Activated naive CD4-positive, alpha-beta T cell treated with anti-CD3 and anti-CD28 coated beads, Interleukin-2, amount 10 ng/mL, durations not matched to agents 5 hours and 36 hours (primary cell): ENCODE results near the gene SEMA4F. TPM values are rescaled to one million over a fixed set of nuclear protein-coding genes. Genes with fewer than 3 reads are reported as not detected.

Source experiments
- total RNA-seq, 2 experiments: library from RNA; stranded (reverse); gene quantifications; one replicate each; pipeline ENCODE4 v1.2.3, GENCODE V29; 2021

SEMA4F gene
- 1 to 10 TPM; 6.5 to 6.9 TPM for total RNA-seq

DNA sequence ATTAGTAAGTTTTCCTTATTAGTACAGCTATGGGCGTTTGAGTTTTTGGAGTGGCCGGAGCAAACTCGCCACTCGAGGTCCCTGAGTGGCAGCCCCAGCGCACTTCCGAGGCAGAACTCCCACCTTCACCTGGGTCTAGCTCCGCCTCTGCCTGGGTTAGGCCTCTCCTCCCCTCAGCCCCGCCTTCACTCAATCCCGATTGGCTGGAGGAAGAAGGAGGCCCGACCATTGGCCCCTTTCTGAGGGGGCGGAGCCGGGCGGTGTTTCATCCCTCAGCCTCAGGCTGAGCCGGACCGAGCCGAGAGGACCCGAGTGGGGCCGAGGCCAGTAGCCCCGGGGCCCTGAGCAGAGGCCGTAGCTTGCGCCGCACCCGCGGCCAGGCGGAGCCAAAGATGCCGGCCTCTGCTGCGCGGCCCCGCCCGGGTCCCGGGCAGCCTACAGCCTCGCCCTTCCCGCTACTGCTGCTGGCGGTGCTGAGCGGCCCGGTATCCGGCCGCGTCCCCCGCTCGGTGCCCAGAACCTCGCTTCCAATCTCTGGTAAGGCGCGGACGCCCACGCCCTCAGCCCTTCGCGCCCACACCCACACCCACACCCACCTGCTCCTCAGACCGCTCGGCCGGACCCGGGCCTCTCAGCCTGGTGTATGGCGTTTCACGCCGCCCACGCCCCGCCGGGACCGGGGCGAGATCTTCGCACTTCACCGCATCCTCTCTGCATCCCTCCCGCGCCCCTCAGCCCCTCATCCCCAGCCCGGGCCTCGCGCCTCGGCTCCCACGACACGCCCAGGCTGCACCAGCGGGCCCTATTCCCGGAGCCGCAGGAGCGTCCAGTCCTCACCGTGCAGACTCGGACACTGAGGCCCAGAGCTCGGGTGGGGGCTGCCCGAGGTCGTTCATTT is at the start of gene SEMA4F:
Gene SEMA4F, plus strand, starts transcription at position 263 of the 898 bp plus-strand sequence. Its CDS starts 130 bp downstream, at position 393.

GRCh38 chr2:74648009-74648443 is 6.0 kb upstream of the SEMA4F start, which contains the start of gene M1AP:
Gene M1AP (minus strand): TSS chr2:74648330. CDS start chr2:74640275, 8,055 bp downstream.

Other genes starting within 250 kb of the SEMA4F start
- 1 to 10 TPM; 3.3 to 3.8 TPM for gene C2orf81, start 232.6 kb upstream of the SEMA4F start, total RNA-seq
- gene WDR54, start 232.5 kb upstream of the SEMA4F start, total RNA-seq: 10 to 100 TPM; 78.2 to 79.5 TPM
- under 1 TPM; 0.81 to 0.84 TPM for gene RTKN, start 212.3 kb upstream of the SEMA4F start, total RNA-seq
- gene INO80B, start 199.2 kb upstream of the SEMA4F start, total RNA-seq: 10 to 100 TPM; 42.9 to 47.0 TPM
- 10 to 100 TPM; 54.2 to 57.3 TPM for gene WBP1, start 195.8 kb upstream of the SEMA4F start, total RNA-seq
- 10 to 100 TPM; 65.6 to 65.7 TPM for gene MOGS, start 188.9 kb upstream of the SEMA4F start, total RNA-seq
- gene MRPL53, start 181.6 kb upstream of the SEMA4F start, total RNA-seq: 100 to 1,000 TPM; 122 to 123 TPM
- 10 to 100 TPM; 24.8 to 26.2 TPM for gene CCDC142, start 171.2 kb upstream of the SEMA4F start, total RNA-seq
- 10 to 100 TPM; 38.3 to 44.5 TPM for gene TTC31, start 171.2 kb upstream of the SEMA4F start, total RNA-seq
- under 1 TPM in 1 of 2 experiments, not detected in 1; 0.35 TPM for gene LBX2, start 154.6 kb upstream of the SEMA4F start, total RNA-seq
- gene PCGF1, start 146.6 kb upstream of the SEMA4F start, total RNA-seq: 10 to 100 TPM; 26.2 to 29.8 TPM
- under 1 TPM; 0.55 to 0.63 TPM for gene TLX2, start 139.8 kb upstream of the SEMA4F start, total RNA-seq
- under 1 TPM; 0.10 to 0.26 TPM for gene DQX1, start 128.0 kb upstream of the SEMA4F start, total RNA-seq
- 100 to 1,000 TPM; 109 to 110 TPM for gene AUP1, start 124.5 kb upstream of the SEMA4F start, total RNA-seq
- gene HTRA2, start 124.3 kb upstream of the SEMA4F start, total RNA-seq: 10 to 100 TPM; 39.7 to 44.2 TPM
- gene LOXL3, start 100.3 kb upstream of the SEMA4F start, total RNA-seq: under 1 TPM; 0.07 to 0.10 TPM
- gene DOK1, start 99.5 kb upstream of the SEMA4F start, total RNA-seq: 10 to 100 TPM; 28.2 to 30.7 TPM
- gene M1AP, start 5.9 kb upstream of the SEMA4F start, total RNA-seq: not detected
- 10 to 100 TPM; 42.6 to 45.1 TPM for gene HK2, start 179.9 kb downstream of the SEMA4F start, total RNA-seq